Measurements from ENCODE around the gene ATP6V0E1.

DNA sequence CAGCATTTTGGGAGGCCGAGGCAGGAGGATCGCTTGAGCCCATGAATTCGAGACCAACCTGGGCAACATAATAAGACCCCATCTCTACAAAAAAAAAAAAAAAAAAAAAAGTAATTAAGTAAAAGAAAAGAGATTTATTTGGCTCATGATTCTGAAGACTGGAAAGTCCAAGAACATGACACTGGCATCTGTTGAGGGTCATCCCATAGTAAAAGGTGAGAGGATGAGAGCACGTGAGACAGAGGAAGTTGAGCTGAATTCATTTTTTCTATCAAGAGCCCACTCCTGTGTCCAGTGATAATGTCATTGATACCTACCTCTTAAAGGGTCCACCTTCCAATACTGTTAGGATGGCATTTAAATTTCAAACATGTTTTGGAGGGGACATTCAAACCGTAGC is 92.4 kb downstream of the ATP6V0E1 start:
- TF ChIP-seq POLR2A (IDR thresholded peaks at IDR 0.05), result no peak
- TF ChIP-seq CTCF (IDR thresholded peaks at IDR 0.05), result no peak

Measured in prostate gland (tissue), 2 donors.